Epithelial cell of esophagus (primary cell): Measurements from ENCODE around the gene ERI2.

Experiments used
- DNase-seq: peaks from one replicate; pipeline ENCODE4 v3.0.0; 2010; ENCODE audit warnings: low read depth
- H3K4me3 ChIP-seq: 2 replicates; pipeline ENCODE4 v1.5.1; 2011; ENCODE audit warnings: mild to moderate bottlenecking, low read length, control low read depth
- TF ChIP-seq, protein P1 (sequence below): IDR thresholded peaks from 2 replicates; pipeline ENCODE4 v1.5.1; 2011; ENCODE audit warnings: low read depth, mild to moderate bottlenecking, low read length, control low read depth, inconsistent platforms; ENCODE audit not compliant: insufficient read depth; ENCODE audit errors: missing control alignments

ERI2 gene

DNA sequence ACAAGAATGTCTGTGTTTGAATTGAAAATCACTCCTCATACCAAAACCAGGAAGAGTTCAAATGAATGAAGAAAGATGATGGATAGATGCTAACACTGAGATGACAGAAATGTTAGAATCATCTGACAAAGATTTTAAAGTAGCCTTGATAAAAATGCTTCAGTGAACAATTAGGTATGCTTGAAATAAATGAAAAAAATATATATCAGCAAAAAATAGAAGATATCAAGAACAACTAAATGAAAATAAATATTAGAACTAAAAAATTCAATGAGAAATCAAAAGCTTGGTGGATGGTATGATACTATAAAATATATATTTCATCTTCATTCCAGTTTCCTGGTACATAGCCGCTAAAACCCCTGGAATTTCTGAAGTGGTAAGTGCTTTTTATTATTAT is 51.0 kb downstream of the ERI2 start:
- TF ChIP-seq, protein P1, sequence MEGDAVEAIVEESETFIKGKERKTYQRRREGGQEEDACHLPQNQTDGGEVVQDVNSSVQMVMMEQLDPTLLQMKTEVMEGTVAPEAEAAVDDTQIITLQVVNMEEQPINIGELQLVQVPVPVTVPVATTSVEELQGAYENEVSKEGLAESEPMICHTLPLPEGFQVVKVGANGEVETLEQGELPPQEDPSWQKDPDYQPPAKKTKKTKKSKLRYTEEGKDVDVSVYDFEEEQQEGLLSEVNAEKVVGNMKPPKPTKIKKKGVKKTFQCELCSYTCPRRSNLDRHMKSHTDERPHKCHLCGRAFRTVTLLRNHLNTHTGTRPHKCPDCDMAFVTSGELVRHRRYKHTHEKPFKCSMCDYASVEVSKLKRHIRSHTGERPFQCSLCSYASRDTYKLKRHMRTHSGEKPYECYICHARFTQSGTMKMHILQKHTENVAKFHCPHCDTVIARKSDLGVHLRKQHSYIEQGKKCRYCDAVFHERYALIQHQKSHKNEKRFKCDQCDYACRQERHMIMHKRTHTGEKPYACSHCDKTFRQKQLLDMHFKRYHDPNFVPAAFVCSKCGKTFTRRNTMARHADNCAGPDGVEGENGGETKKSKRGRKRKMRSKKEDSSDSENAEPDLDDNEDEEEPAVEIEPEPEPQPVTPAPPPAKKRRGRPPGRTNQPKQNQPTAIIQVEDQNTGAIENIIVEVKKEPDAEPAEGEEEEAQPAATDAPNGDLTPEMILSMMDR = no peak
- DNase-seq = no peak
- H3K4me3 ChIP-seq = no peak overlapping the region

DNA sequence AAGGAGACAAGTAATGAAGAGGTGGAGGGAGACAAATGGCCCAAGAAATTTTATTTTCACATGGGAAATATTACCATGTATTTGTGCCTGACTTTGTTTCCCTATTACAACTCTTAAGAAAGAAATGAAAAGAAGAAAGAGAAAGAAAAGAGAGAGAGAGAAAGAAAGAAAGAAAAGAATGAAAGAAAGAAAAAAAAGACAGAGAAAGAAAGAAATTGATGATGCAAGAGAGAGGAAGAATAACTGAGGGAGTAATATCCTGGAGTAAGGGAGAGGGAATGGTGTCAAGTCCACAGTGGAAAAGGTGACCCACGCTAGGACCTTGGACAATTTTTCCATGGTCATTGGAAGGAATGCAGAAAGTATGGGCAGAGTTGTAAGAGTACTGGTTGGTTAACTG is 52.5 kb downstream of the ERI2 start:
- H3K4me3 ChIP-seq = no peak overlapping the region
- no peak for DNase-seq
- TF ChIP-seq, protein P1 = no peak

DNA sequence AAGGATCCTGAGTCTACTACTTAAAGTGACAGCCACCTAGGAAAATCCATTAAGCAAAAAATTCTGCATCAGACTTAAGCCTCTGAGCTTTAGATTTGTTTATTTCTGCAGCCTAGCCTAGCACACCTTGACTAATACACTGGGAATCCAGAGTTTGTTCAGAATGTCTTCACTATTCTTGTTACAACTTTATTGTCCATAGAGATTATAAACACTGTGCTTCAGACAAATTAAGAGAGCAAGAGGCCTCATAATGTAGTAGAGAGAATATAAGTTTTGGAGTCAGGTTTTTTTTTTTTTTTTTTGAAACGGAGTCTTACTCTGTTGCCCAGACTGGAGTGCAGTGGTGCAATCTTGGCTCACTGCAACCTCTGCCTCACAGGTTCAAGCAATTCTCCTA is 55.7 kb downstream of the ERI2 start:
- no peak for DNase-seq
- TF ChIP-seq, protein P1 = no peak
- H3K4me3 ChIP-seq = no peak overlapping the region

DNA sequence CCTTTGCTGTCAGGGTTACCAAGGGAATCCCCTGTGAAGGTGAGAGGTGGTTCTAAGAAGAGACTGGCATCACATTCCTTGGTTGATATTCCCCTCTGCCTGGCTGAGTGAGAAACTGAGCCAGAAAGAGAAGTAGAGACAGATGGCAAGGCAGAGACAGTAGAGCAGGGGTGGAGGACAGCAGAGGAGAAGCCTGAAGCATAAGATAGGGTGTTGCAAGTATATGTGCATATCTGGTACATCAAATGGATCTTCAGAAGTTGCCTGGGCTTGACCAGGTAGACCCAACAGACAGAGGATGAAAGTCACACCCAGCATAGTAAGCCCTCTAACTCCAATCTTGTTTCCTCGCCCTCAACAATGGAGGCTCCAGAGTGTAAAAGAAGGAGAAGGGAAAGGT is 56.8 kb downstream of the ERI2 start:
- TF ChIP-seq, protein P1 = no peak
- no peak overlapping the region for H3K4me3 ChIP-seq
- DNase-seq = no peak

DNA sequence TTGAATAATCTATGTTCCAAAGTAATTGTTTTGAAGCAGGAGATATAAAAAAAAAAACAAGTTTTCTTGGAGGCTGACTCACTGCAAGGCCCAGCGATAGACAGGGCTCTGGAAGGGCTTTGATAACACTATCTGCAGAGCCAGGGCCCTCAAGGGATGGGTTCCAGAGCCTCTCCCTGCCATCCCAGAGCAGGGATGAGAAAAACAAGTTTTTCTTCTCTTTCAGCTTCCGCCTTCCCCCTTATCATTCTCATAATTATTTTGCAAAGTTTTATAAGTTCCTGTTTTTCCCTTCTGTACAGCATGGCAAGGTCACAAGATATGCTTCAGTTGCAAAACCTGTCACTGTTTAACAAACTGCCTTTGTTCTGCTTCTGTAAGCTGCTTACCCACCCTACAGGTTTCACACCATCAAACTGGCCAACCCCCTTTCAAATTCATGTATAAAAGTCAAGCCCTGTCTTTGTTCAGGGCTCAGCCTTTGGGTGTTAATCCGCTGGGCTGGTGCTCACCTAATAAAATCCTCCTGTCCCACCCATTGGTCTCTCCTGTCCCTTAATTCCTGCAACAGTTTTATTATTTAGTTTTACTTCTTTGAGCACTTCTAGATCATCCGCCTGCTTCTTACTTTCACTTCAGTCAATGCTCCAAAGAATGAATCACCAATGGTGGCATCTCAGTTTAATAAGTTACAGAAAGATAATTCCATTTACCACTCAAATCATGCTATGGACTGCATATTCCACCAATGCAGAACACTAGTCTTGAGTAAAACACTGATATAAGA is 59.0 kb downstream of the ERI2 start:
- H3K4me3 ChIP-seq = no peak overlapping the region
- DNase-seq = peak; percentile 8
- TF ChIP-seq, protein P1 = no peak

DNA sequence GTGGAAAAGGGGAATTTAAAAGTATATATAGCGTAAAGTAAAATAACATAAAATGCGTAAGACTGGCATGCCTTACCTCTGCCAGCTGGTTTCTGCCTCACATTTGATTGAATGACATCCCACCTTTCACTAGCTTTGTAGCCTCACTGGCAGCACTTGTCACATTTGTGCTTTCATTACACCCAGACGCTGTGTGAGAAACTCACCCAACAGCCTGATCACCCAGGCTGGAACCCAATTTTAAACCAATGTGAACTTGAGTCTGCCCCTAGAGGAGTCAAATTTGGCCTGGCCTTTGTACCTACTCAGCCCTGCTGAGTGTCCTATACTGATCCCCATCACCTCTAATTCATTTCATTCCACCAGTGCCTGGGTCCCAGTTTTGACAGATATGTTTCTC is 59.8 kb downstream of the ERI2 start:
- TF ChIP-seq, protein P1 = no peak
- DNase-seq = no peak
- no peak overlapping the region for H3K4me3 ChIP-seq
